Activated CD4-positive, alpha-beta T cell treated with anti-CD3 and anti-CD28 coated beads, Interleukin-2, amount 10 ng/mL, durations not matched to agents 24 days and 14 days (primary cell): ENCODE measurements around the gene MCRIP2. TPM values are rescaled to one million over a fixed set of nuclear protein-coding genes. Genes with fewer than 3 reads are reported as not detected.

Source experiments
- DNase-seq: peaks from one replicate; pipeline ENCODE4 v3.0.0; 2022
- H3K27ac Mint-ChIP-seq: one replicate; pipeline ENCODE4 v1.8.0; 2022; ENCODE audit warnings: mild to moderate bottlenecking, mixed read lengths
- H3K27me3 Mint-ChIP-seq: one replicate; pipeline ENCODE4 v1.8.0; 2022; ENCODE audit warnings: mixed read lengths
- H3K36me3 Mint-ChIP-seq: one replicate; pipeline ENCODE4 v1.8.0; 2022; ENCODE audit warnings: low read depth, mild to moderate bottlenecking, mixed read lengths
- H3K4me1 Mint-ChIP-seq: one replicate; pipeline ENCODE4 v1.8.0; 2021; ENCODE audit warnings: mixed read lengths
- H3K4me3 Mint-ChIP-seq: one replicate; pipeline ENCODE4 v1.8.0; 2022; ENCODE audit warnings: mild to moderate bottlenecking, moderate library complexity, mixed read lengths
- H3K9me3 Mint-ChIP-seq: one replicate; pipeline ENCODE4 v1.8.0; 2021; ENCODE audit warnings: mixed read lengths
- intact Hi-C: fragments of 100-400 bp; cut with micrococcal nuclease; formaldehyde crosslinking; loops from one replicate; pipeline ENCODE4 v1.15.1; 2023
- total RNA-seq: library from RNA; stranded (reverse); gene quantifications from 2 replicates; pipeline ENCODE4 v1.2.3, GENCODE V29; 2022

The MCRIP2 gene
- total RNA-seq, 1 donor from 2014 or later: 71.2 TPM

DNA sequence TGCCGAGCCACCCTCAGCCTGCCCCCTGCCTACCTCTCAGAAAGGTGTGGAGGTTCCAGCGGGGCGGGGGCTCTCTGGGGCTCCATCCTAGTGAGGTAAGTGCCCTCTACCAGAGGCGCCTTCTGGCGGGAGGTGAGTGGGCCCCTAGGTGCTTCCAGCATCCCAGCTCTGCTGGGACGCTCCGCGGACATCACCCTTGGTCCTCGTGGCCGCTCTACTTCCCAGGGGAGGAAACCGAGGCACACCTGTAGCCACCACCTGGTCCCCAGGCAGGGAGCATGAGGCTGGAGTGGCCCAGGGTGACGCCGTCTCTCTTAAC lies 1.4 kb downstream of the MCRIP2 start:
- intact Hi-C loops: no loop called here
- peaks cover 8% of the 10 kb centered on the region for H3K36me3 Mint-ChIP-seq
- no peaks in the 10 kb centered on the region for H3K27me3 Mint-ChIP-seq
- H3K4me3 Mint-ChIP-seq: peak overlapping the region; percentile 80
- H3K9me3 Mint-ChIP-seq: no peaks in the 10 kb centered on the region
- H3K27ac Mint-ChIP-seq: peak overlapping the region; percentile 67
- H3K4me1 Mint-ChIP-seq: peaks cover 10% of the 10 kb centered on the region
- no peak for DNase-seq

DNA sequence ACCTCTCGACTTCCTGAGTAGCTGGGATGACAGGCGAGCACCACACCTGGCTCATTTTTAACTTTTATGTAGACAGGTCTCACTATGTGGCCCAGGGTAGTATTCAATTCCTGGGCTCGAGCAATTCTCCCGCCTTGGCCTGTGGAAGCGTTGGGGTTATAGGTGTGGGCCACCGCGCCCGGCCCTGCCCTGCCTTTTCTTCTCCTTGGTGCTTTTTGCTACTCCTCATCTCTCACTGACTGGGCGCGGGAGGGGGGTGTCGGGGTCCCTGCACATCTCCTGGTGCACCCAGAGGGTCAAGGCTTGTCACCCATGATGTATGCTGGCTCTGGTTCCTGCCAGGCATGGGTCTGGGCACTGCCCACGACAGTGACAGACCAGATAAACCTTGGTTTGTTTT lies 2.9 kb downstream of the MCRIP2 start:
- DNase-seq: no peak
- intact Hi-C loops: no loop called here
- no peaks in the 10 kb centered on the region for H3K9me3 Mint-ChIP-seq
- H3K27me3 Mint-ChIP-seq: no peaks in the 10 kb centered on the region
- H3K4me1 Mint-ChIP-seq: peaks cover 10% of the 10 kb centered on the region
- peaks cover 10% of the 10 kb centered on the region for H3K36me3 Mint-ChIP-seq
- H3K4me3 Mint-ChIP-seq: peak overlapping the region; percentile 58
- H3K27ac Mint-ChIP-seq: no peak overlapping the region

DNA sequence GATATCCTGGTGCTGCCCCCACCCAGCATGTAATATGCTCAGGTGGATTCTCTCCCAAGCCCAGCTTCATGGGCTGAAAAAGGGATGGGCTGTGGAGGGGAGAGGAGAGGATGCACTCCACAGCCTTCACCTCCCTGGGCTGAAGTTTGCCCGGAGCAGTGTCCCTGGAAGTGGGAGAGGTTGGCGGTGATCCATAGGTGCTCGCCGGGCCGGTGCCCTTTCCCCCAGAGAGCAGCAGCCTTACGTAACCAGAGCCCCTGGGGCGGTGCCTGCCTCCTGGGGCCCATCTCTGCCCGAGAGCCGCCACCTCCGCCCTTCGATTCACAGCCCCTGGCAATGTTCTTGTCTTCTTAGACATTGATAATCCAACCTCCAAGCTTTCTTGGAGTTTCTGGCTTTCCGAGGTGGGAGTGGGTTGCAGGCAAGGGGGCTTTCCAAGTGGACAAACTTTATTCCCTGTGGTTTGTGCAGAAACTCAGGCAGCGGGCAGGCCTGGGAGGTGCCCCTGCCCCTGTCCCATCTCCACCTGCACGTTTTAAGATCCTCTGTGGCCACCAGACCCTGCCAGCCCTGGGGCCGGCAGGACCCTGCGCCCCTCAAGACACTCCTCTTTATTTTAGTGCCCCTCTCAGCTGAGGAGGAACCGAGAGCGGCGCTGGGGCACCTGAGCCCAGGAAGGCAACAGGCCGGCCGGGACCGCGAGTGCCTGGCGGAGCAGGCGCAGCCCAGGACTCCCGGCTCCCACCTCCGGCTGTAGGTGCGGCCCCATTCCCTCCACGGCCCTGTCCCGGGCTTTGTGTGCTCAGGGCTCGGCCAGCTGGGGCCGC lies 4.4 kb downstream of the MCRIP2 start:
- no peak overlapping the region for H3K4me3 Mint-ChIP-seq
- H3K27me3 Mint-ChIP-seq: no peaks in the 10 kb centered on the region
- H3K27ac Mint-ChIP-seq: no peak overlapping the region
- peaks cover 10% of the 10 kb centered on the region for H3K36me3 Mint-ChIP-seq
- no peaks in the 10 kb centered on the region for H3K9me3 Mint-ChIP-seq
- peaks cover 10% of the 10 kb centered on the region for H3K4me1 Mint-ChIP-seq
- intact Hi-C loops: no loop called here
- no peak for DNase-seq

DNA sequence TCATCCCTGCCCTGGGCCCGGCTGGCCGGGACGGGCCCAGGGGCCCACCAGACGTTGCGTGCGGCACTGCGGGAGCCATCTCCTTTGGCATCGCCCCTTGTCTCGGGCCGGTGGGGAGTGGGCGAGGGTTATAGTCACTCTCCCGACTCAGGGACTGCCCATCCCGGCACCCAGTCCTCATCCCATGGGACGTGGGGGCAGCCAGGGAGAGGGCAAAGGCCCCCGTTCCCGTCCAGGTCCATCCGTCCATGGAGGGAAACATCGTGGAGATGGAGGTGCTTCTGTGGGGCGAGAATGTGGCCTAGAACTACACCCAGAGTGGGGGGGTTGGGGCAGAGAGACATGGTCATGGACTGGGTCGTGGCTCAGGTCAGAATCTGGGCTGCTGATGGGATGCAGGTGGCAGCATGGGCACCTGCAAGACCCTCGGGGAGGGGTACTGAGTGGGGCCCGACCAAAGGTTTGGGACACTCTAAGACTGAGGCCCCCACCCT lies 5.1 kb downstream of the MCRIP2 start:
- no peaks in the 10 kb centered on the region for H3K27me3 Mint-ChIP-seq
- peaks cover 10% of the 10 kb centered on the region for H3K4me1 Mint-ChIP-seq
- no peak overlapping the region for H3K4me3 Mint-ChIP-seq
- H3K9me3 Mint-ChIP-seq: no peaks in the 10 kb centered on the region
- DNase-seq: no peak
- peaks cover 10% of the 10 kb centered on the region for H3K36me3 Mint-ChIP-seq
- no peak overlapping the region for H3K27ac Mint-ChIP-seq
- intact Hi-C loops: no loop called here

DNA sequence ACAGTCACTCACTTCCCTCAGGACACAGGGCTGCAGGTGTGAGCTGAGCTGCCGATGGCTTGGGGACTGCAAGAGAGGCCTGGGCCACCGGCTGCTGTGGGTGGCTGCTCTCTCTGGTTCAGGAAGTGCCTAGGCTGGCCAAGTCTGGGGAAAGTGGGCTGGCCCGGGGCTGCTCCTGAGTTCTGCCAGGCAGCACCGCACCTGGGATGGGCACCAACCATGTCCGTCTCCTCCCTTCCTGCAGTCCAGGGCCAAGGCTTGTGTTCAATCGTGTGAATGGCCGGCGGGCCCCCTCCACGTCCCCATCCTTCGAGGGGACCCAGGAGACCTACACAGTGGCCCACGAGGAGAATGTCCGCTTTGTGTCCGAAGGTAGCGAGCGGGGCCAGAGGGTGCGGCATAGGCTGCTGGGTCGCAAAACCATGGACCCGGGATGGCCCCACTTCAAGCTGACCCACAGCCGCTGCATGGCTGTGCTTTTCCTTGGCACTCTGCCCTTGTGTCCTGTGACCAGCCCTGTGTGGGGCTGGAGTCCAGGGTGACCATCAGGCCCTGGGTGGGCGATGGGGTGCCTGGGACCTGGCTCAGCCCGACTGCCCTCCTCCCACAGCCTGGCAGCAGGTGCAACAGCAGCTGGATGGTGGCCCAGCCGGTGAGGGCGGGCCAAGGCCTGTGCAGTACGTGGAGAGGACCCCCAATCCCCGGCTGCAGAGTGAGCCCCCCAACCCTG lies 5.7 kb downstream of the MCRIP2 start:
- Mint-ChIP-seq H3K4me3 (no peak overlapping the region), H3K27ac (no peak overlapping the region)
- intact Hi-C loops: no loop called here

DNA sequence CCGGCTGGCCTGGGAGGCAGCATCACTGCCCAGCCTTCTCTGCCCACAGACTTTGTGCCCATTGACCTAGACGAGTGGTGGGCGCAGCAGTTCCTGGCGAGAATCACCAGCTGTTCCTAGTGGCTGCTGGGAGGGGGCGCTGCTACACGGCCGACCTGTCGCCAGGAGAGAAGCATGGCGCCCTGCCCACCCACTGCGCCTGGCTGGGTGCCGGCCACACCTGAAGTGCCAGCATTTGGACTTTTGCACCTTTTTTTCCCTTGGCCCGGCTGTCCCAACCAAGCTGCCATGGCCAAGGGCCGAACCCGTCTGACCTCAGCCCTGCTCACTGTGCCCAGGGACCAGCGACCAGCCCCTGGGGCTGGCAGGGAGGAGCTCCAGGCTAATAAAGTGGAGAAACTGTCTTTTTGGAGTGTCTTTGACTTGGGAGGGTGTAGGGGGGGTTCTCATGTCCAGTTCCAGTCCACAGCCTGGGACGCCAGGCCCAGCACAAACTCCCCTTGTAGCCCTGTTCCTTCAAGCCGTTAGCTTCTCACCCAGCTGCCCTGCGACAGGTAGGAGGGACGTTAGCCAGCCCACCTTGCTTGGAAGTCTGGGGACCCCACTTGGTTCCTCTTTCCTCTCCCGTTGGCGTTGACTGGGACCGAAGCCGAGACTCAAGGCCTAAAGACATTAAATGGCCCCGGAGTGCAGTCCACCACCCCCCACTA lies 6.6 kb downstream of the MCRIP2 start:
- Mint-ChIP-seq H3K36me3 (peaks cover 10% of the 10 kb centered on the region), H3K27me3 (no peaks in the 10 kb centered on the region), H3K4me1 (peaks cover 10% of the 10 kb centered on the region), H3K9me3 (no peaks in the 10 kb centered on the region), H3K27ac (peak overlapping the region; percentile 85), H3K4me3 (peak overlapping the region; percentile 86)
- intact Hi-C loops: loop anchor here (2.0 kb wide), 2 partner anchors 37 to 59 kb away; partner anchors contain the start of gene JMJD8
- peak; percentile 77 for DNase-seq

More for the DNA sequence above, 5.7 kb downstream of the MCRIP2 start:
- H3K9me3 Mint-ChIP-seq: no peaks in the 10 kb centered on the region
- H3K27me3 Mint-ChIP-seq: no peaks in the 10 kb centered on the region
- DNase-seq: no peak
- peaks cover 10% of the 10 kb centered on the region for H3K36me3 Mint-ChIP-seq
- H3K4me1 Mint-ChIP-seq: peaks cover 10% of the 10 kb centered on the region

DNA sequence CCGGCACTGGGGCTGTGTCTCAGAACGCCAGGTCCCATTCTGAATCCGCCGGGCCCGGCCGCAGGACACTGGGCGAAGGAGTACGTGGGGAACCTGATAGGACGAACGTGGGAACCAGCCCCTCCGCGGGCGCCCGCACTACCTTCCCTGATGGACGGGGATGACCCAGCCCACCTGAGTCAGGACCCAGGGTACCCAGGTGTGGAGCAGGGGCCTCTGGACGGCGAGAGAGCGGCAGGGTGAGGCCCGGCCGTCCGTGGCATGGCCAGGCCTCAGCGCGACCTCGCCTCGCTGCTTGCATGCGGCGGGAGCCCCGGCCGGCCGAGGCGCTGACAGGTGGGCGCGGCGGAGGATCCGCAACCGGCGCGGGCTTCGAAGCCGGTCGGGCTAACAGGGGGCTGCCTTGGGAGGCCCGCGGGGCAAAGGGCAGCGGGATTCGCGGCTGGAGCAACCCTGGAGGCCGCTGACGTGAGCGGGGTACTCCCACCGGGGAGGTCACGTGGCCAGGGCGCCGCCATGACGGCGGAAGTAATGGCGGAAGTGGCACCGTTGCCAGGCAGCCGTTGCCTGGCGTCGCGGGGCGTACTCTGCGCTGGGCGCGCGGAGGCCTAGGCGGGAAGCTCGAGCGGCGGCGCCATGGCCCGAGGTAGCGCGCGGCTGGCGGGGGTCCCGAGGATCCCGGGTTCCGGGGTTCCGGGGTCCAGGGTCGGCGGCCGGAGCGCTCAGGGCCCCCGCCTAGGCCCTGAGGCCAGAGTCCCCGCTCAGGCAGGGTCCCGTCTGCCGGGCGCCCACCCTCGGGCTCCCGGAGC lies 7.4 kb downstream of the MCRIP2 start, which contains the start of gene WDR90:
Gene WDR90 (plus strand): TSS at position 585 of the 809 bp plus-strand sequence. CDS start 52 bp downstream, at position 637.
- peak; percentile 98 for DNase-seq
- peaks cover 10% of the 10 kb centered on the region for H3K36me3 Mint-ChIP-seq
- H3K4me1 Mint-ChIP-seq: peaks cover 7% of the 10 kb centered on the region
- H3K4me3 Mint-ChIP-seq: peak within 1 kb of the TSS; percentile 86
- no peaks in the 10 kb centered on the region for H3K9me3 Mint-ChIP-seq
- H3K27me3 Mint-ChIP-seq: no peaks in the 10 kb centered on the region
- intact Hi-C loops: loop anchor here (1.0 to 2.0 kb wide), 4 partner anchors 8 to 60 kb away; partner anchors contain the start of genes JMJD8 and MCRIP2
- H3K27ac Mint-ChIP-seq: peak within 1 kb of the TSS; percentile 85

DNA sequence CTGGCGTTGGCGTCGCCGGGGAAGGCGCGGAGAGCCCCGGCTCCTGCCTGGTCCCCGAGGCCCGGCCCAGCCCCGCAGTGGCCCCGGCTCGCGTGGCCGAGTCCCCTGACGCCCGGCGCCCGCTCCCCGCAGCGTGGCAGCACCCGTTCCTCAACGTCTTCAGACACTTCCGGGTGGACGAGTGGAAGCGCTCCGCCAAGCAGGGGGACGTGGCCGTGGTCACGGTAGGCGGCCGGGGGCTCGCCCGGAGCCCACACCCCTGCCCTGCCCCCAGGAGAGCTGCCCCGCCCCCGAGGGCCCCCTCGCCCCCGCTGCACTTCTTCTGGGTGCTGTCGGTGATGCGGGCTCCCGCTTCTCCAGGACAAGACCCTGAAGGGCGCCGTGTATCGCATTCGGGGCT lies 8.0 kb downstream of the MCRIP2 start:
- intact Hi-C loops: loop anchor here (1.0 to 2.0 kb wide), 4 partner anchors 8 to 61 kb away; partner anchors contain the start of genes JMJD8 and MCRIP2
- Mint-ChIP-seq H3K9me3 (no peaks in the 10 kb centered on the region), H3K36me3 (peaks cover 9% of the 10 kb centered on the region), H3K4me3 (peak overlapping the region; percentile 79), H3K27ac (peak overlapping the region; percentile 11), H3K4me1 (peaks cover 4% of the 10 kb centered on the region), H3K27me3 (no peaks in the 10 kb centered on the region)
- DNase-seq: peak; percentile 77

DNA sequence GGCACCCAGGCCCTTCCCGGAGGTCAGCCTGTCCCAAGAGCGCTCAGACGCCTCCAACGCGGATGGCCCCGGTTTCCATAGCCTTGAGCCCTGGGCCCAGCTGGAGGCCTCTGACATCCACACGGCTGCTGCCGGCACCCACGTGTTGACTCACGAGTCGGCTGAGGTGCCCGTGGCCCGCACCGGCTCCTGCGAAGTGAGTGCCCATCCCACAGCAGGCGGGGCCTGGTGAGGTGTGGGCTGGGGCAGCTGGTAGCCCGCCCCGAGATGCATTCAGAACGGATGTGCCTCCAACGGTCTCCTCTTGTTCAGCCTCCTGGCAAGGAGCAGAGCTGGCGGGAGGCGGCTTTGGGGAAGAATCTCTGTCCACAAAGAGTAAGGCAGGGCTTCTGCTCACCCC lies 10.2 kb downstream of the MCRIP2 start:
- no peak for DNase-seq
- Mint-ChIP-seq H3K4me1 (peaks cover 1% of the 10 kb centered on the region), H3K27me3 (no peaks in the 10 kb centered on the region), H3K36me3 (peaks cover 5% of the 10 kb centered on the region), H3K9me3 (no peaks in the 10 kb centered on the region), H3K27ac (no peak overlapping the region), H3K4me3 (no peak overlapping the region)
- intact Hi-C loops: no loop called here

DNA sequence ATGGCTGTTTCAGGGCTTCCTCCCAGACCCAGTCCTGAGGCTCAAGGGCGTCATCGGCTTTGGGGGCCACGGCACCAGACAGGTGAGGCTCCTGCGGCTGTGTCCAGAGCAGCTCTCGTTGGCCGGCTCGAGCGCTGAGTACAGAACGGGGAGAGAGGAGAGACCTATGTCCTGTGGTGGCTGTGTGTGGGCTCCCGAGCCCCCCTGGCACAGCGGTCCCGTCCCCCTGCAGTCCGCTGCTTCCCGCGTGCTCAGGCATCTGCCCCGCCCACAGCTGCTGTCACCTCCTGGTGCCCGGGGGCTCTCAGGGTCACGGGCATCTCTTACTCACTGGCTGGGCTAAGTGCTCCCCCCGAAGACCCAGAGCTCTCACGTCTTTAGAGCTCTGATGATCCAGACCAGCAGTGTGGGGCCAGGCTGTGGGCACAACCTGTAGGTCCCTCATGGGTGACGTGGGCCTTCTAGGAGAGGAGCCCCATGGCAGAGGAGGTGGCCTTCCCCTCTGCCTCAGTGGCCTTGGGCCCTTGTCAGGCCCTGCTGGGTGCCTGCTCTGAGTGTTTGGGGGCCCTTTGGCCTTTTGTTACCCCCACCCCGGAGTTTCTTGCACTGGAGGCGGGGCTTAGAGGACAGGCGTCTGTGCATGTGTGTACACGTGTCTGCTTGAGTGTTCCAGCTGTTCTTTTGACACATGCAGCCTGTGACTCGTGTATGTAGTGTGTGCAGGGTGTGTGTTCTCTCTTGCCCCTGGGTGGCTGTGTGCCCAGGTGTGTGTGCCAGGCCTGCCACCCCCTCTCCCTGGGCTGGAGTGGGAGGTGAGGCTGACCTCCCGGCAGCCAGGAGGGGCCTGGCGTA lies 11.1 kb downstream of the MCRIP2 start:
- Mint-ChIP-seq H3K4me1 (no peaks in the 10 kb centered on the region), H3K9me3 (no peaks in the 10 kb centered on the region), H3K27ac (no peak overlapping the region), H3K4me3 (no peak overlapping the region), H3K27me3 (no peaks in the 10 kb centered on the region), H3K36me3 (peaks cover 2% of the 10 kb centered on the region)
- intact Hi-C loops: no loop called here
- DNase-seq: no peak

DNA sequence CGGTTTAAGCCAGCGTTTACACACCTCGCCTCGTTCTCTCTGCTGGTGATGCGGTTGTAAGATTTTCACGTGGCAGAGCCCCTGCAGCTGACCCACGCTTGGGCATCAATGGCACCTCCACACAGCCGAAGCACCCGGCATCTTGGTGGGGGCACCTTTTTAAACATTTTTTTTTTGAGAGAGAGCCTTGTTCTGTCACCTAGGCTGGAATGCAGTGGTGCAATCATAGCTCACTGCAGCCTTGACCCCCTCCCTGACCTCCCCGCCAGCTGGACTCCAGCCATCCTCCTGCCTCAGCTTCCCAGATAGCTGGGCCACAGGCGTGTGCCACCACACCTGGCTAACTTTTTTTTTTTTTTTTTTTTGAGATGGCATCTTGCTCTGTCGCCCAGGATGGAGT lies 12.4 kb downstream of the MCRIP2 start:
- Mint-ChIP-seq H3K36me3 (no peaks in the 10 kb centered on the region), H3K9me3 (no peaks in the 10 kb centered on the region), H3K4me1 (no peaks in the 10 kb centered on the region), H3K27me3 (no peaks in the 10 kb centered on the region), H3K4me3 (no peak overlapping the region), H3K27ac (no peak overlapping the region)
- DNase-seq: no peak
- intact Hi-C loops: no loop called here

DNA sequence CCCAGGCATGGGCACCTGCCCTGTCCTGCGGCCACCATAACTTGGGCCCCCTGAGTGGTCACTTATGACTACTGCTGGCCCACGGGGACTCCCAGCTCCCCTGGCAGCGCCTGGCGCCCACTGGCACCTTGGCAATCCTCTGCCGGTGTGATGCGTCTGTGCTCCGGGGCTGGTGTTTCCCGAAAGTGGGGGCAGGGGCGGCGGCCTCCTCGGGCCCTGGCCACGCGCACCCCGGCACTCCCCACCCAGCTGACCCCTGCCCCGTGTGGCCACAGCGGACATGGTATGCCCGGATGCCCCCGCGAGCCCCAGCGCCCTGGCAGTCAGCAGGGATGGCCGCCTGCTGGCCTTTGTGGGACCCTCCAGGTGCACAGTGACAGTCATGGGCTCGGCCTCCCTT lies 15.9 kb downstream of the MCRIP2 start:
- Mint-ChIP-seq H3K36me3 (no peaks in the 10 kb centered on the region), H3K4me1 (peaks cover 4% of the 10 kb centered on the region), H3K27me3 (no peaks in the 10 kb centered on the region), H3K9me3 (no peaks in the 10 kb centered on the region), H3K27ac (no peak overlapping the region), H3K4me3 (no peak overlapping the region)
- intact Hi-C loops: no loop called here
- no peak for DNase-seq
